Measurements from ENCODE around the gene PPFIA3.

- TF ChIP-seq, protein P1, sequence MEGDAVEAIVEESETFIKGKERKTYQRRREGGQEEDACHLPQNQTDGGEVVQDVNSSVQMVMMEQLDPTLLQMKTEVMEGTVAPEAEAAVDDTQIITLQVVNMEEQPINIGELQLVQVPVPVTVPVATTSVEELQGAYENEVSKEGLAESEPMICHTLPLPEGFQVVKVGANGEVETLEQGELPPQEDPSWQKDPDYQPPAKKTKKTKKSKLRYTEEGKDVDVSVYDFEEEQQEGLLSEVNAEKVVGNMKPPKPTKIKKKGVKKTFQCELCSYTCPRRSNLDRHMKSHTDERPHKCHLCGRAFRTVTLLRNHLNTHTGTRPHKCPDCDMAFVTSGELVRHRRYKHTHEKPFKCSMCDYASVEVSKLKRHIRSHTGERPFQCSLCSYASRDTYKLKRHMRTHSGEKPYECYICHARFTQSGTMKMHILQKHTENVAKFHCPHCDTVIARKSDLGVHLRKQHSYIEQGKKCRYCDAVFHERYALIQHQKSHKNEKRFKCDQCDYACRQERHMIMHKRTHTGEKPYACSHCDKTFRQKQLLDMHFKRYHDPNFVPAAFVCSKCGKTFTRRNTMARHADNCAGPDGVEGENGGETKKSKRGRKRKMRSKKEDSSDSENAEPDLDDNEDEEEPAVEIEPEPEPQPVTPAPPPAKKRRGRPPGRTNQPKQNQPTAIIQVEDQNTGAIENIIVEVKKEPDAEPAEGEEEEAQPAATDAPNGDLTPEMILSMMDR (IDR thresholded peaks at IDR 0.05), result no peak
- TF ChIP-seq POLR2A (IDR thresholded peaks at IDR 0.05), result no peak
Observed at GRCh38 chr19:49109569-49110233, 9.6 kb upstream of the PPFIA3 start.

All from esophagus squamous epithelium (tissue), 4 donors.